ENCODE results near the gene COMTD1.
"Not testable (repeated sequence)": the region's sequence is repeated elsewhere in the genome, so short reads cannot be mapped to it uniquely, and the experiment has no call there.

DNA sequence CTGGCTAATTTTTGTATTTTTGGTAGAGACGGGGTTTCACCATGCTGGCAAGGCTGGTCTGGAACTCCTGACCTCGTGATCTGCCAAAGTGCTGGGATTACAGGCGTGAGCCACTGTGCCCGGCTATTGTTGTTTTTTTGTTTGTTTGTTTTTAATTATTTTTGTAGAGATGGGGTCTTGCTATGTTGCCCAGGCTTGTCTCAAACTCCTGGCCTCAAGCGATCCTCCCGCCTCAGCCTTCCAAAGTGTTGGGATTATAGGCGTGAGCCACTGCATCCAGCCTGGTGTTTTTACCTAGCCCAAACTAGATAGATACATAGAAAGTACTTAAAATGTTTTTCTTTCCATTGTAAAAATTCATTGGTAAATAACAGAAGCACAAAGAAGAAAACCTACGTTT, 14.3 kb downstream of the COMTD1 start:
- TF ChIP-seq, protein P1, sequence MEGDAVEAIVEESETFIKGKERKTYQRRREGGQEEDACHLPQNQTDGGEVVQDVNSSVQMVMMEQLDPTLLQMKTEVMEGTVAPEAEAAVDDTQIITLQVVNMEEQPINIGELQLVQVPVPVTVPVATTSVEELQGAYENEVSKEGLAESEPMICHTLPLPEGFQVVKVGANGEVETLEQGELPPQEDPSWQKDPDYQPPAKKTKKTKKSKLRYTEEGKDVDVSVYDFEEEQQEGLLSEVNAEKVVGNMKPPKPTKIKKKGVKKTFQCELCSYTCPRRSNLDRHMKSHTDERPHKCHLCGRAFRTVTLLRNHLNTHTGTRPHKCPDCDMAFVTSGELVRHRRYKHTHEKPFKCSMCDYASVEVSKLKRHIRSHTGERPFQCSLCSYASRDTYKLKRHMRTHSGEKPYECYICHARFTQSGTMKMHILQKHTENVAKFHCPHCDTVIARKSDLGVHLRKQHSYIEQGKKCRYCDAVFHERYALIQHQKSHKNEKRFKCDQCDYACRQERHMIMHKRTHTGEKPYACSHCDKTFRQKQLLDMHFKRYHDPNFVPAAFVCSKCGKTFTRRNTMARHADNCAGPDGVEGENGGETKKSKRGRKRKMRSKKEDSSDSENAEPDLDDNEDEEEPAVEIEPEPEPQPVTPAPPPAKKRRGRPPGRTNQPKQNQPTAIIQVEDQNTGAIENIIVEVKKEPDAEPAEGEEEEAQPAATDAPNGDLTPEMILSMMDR (optimal IDR thresholded peaks at IDR 0.05 in 1 of 3, IDR thresholded peaks at IDR 0.05 in 1 of 3, conservative IDR thresholded peaks at IDR 0.05 in 1 of 3; ENCODE audit: extremely low read depth in 1 of 3, insufficient read depth in 2 of 3, low read length in 3 of 3), result not testable (repeated sequence)
- TF ChIP-seq EZH2 (IDR thresholded peaks at IDR 0.05; ENCODE audit: low read length), result not testable (repeated sequence)
